Stimulated activated naive CD8-positive, alpha-beta T cell treated with anti-CD3 and anti-CD28 coated beads, Interleukin-15, Interleukin-2, amounts not matched to agents 100 U/mL and 50 U/mL, for 24 hours (primary cell): ENCODE measurements around the gene KDM8.
"Not testable (repeated sequence)": the region's sequence is repeated elsewhere in the genome, so short reads cannot be mapped to it uniquely, and the experiment has no call there.

Experiments used
- ATAC-seq: fragments of 150-1000 bp; cut with Tn5 transposase; one replicate; pipeline ENCODE4 v1.10.0; 2021
- DNase-seq: peaks from one replicate; pipeline ENCODE4 v3.0.0; 2021

Gene KDM8

GRCh38 chr16:27242868-27243590 lies 39.7 kb downstream of the KDM8 start:
- DNase-seq = peak; percentile 37
- ATAC-seq = peak; percentile 14

- ATAC-seq = no peak
- DNase-seq = peak; percentile 10
Measured at GRCh38 chr16:27243725-27244362, 40.5 kb downstream of the KDM8 start.

GRCh38 chr16:27244363-27244755 lies 41.0 kb downstream of the KDM8 start:
- peak; percentile 6 for DNase-seq
- no peak for ATAC-seq

- DNase-seq (peak; percentile 64), ATAC-seq (peak; percentile 90)
Measured at GRCh38 chr16:27245276-27246172, 42.2 kb downstream of the KDM8 start.

GRCh38 chr16:27246439-27246838 lies 43.1 kb downstream of the KDM8 start:
- no peak for ATAC-seq
- peak; percentile 25 for DNase-seq

- DNase-seq = peak; percentile 11
- ATAC-seq = not testable (repeated sequence)
Measured at GRCh38 chr16:27247076-27247475, 43.8 kb downstream of the KDM8 start.

- ATAC-seq = no peak
- no peak for DNase-seq
Measured at GRCh38 chr16:27248036-27248435, 44.7 kb downstream of the KDM8 start.

GRCh38 chr16:27248886-27249285 lies 45.6 kb downstream of the KDM8 start:
- peak; percentile 3 for DNase-seq
- not testable (repeated sequence) for ATAC-seq

- DNase-seq = peak; percentile 50
- ATAC-seq = peak; percentile 50
Measured at GRCh38 chr16:27251541-27252205, 48.3 kb downstream of the KDM8 start.

GRCh38 chr16:27252206-27252585 lies 48.9 kb downstream of the KDM8 start:
- no peak for ATAC-seq
- no peak for DNase-seq

GRCh38 chr16:27253526-27253930 lies 50.2 kb downstream of the KDM8 start:
- peak; percentile 47 for DNase-seq
- peak; percentile 77 for ATAC-seq

- ATAC-seq (peak; percentile 68), DNase-seq (peak; percentile 25)
Measured at GRCh38 chr16:27254262-27254811, 51.0 kb downstream of the KDM8 start.

GRCh38 chr16:27256861-27257260 lies 53.5 kb downstream of the KDM8 start:
- ATAC-seq (no peak), DNase-seq (no peak)

GRCh38 chr16:27257271-27257670 lies 53.9 kb downstream of the KDM8 start:
- DNase-seq = no peak
- ATAC-seq = no peak

GRCh38 chr16:27258241-27258734 lies 55.0 kb downstream of the KDM8 start:
- DNase-seq = no peak

GRCh38 chr16:27259710-27260109 lies 56.4 kb downstream of the KDM8 start:
- ATAC-seq = no peak
- no peak for DNase-seq

More at GRCh38 chr16:27258241-27258734, 55.0 kb downstream of the KDM8 start:
- peak; percentile 34 for ATAC-seq

- DNase-seq, ATAC-seq: not testable (repeated sequence)
Measured at GRCh38 chr16:27262904-27263423, 59.6 kb downstream of the KDM8 start.

- no peak for ATAC-seq
- DNase-seq = no peak
Measured at GRCh38 chr16:27264151-27264550, 60.8 kb downstream of the KDM8 start.

GRCh38 chr16:27265982-27266381 lies 62.7 kb downstream of the KDM8 start:
- no peak for ATAC-seq
- DNase-seq = no peak

GRCh38 chr16:27267037-27267677 lies 63.8 kb downstream of the KDM8 start:
- ATAC-seq (no peak), DNase-seq (no peak)
